Hepatocyte (in vitro differentiated cells): ENCODE measurements around the gene NUP214. TPM values are rescaled to one million over a fixed set of nuclear protein-coding genes. Genes with fewer than 3 reads are reported as not detected.

ENCODE experiments used
- DNase-seq: peaks from one replicate; pipeline ENCODE4 v3.0.0-alpha.2; 2016; ENCODE audit warnings: low spot score
- H2AFZ ChIP-seq: fragments of 200-600 bp; sonication (generic); 2 replicates; pipeline ENCODE4 v1.6.0; 2016; ENCODE audit warnings: antibody characterized with exemption, mild to moderate bottlenecking
- H3K27ac ChIP-seq: fragments of 200-600 bp; sonication (generic); 2 replicates; pipeline ENCODE4 v1.5.1; 2016; ENCODE audit warnings: mild to moderate bottlenecking
- H3K27me3 ChIP-seq: fragments of 200-600 bp; sonication (generic); 2 replicates; pipeline ENCODE4 v1.6.1; 2016
- H3K36me3 ChIP-seq: fragments of 200-600 bp; sonication (generic); replicated peaks from 2 replicates; pipeline ENCODE4 v1.5.1; 2016; ENCODE audit warnings: low read depth; ENCODE audit not compliant: insufficient read depth
- H3K4me1 ChIP-seq: fragments of 200-600 bp; sonication (generic); 2 replicates; pipeline ENCODE4 v1.5.1; 2016; ENCODE audit warnings: mild to moderate bottlenecking, moderate library complexity; ENCODE audit not compliant: insufficient read depth
- H3K4me2 ChIP-seq: fragments of 200-600 bp; sonication (generic); 2 replicates; pipeline ENCODE4 v1.6.0; 2016
- H3K4me3 ChIP-seq: fragments of 200-600 bp; sonication (generic); 2 replicates; pipeline ENCODE4 v1.5.1; 2016; ENCODE audit warnings: mild to moderate bottlenecking
- H3K79me2 ChIP-seq: fragments of 200-600 bp; sonication (generic); 2 replicates; pipeline ENCODE4 v1.6.0; 2017; ENCODE audit warnings: mild to moderate bottlenecking
- H3K9me2 ChIP-seq: fragments of 200-600 bp; sonication (generic); replicated peaks from 2 replicates; pipeline ENCODE4 v1.6.0; 2017; ENCODE audit warnings: mild to moderate bottlenecking; ENCODE audit not compliant: insufficient read depth
- H3K9me3 ChIP-seq: fragments of 200-600 bp; sonication (generic); 2 replicates; pipeline ENCODE4 v1.5.1; 2016; ENCODE audit warnings: low read depth, mild to moderate bottlenecking
- H4K20me1 ChIP-seq: fragments of 200-600 bp; sonication (generic); 2 replicates; pipeline ENCODE4 v1.6.0; 2016; ENCODE audit warnings: mild to moderate bottlenecking; ENCODE audit not compliant: insufficient read depth, poor library complexity, severe bottlenecking
- CTCF ChIP-seq: fragments of 200-600 bp; sonication (generic); IDR thresholded peaks from 2 replicates; pipeline ENCODE4 v1.5.1; 2016; ENCODE audit warnings: antibody characterized with exemption, mild to moderate bottlenecking; ENCODE audit not compliant: poor library complexity
- EZH2 ChIP-seq: fragments of 200-600 bp; sonication (generic); IDR thresholded peaks from 2 replicates; pipeline ENCODE4 v1.6.1; 2016; ENCODE audit warnings: antibody characterized with exemption, mild to moderate bottlenecking, borderline replicate concordance
- EZH2phosphoT487 ChIP-seq: fragments of 200-600 bp; sonication (generic); IDR thresholded peaks from one replicate; pipeline ENCODE4 v1.6.1; 2018; ENCODE audit warnings: antibody characterized with exemption, mild to moderate bottlenecking, low read depth, moderate library complexity; ENCODE audit not compliant: unreplicated experiment, severe bottlenecking
- WGBS: methylation state at CpG from one replicate; pipeline ENCODE4 v1.1.6; 2016; ENCODE audit warnings: low lambda C conversion rate; ENCODE audit errors: missing lambda C conversion rate; 5-methylcytosine and 5-hydroxymethylcytosine counted together
- polyA plus RNA-seq: library from polyadenylated mRNA; unstranded; fragments of >200 nt; fragmentation: Nextera tagmentation; extraction: Ambion mirVana; gene quantifications from 2 replicates; pipeline ENCODE4 v1.2.1, GENCODE V29; 2016
- total RNA-seq: library from RNA; depleted of rRNA; stranded (reverse); fragments of >200 nt; gene quantifications from 2 replicates; pipeline ENCODE4 v1.2.3, GENCODE V29; 2014

NUP214 gene
- total and polyA plus RNA-seq, 2 experiments from 2014 or later, result 13.7 to 18.1 TPM

GRCh38 chr9:131117762-131118145 is 7.6 kb upstream of the NUP214 start:
- H3K4me1 ChIP-seq, result no peaks in the 10 kb centered on the region
- no peak for TF ChIP-seq EZH2phosphoT487
- no peak for TF ChIP-seq EZH2
- TF ChIP-seq CTCF, result no peak
- H3K27ac ChIP-seq, result no peak overlapping the region
- no peak overlapping the region for H2AFZ ChIP-seq
- H3K4me2 ChIP-seq, result no peak overlapping the region
- no peaks in the 10 kb centered on the region for H3K9me2 ChIP-seq
- no peaks in the 10 kb centered on the region for H3K79me2 ChIP-seq
- no peak overlapping the region for H3K4me3 ChIP-seq
- H4K20me1 ChIP-seq, result no peaks in the 10 kb centered on the region
- no peaks in the 10 kb centered on the region for H3K27me3 ChIP-seq
- no peaks in the 10 kb centered on the region for H3K9me3 ChIP-seq
- DNase-seq, result no peak
- 94% methylated on average over 4 of the region's 4 CpGs for WGBS
- no peaks in the 10 kb centered on the region for H3K36me3 ChIP-seq

GRCh38 chr9:131119600-131119999 is 5.8 kb upstream of the NUP214 start:
- no peaks in the 10 kb centered on the region for H3K9me2 ChIP-seq
- WGBS, result 99% methylated on average over 8 of the region's 8 CpGs
- H3K4me3 ChIP-seq, result no peak overlapping the region
- H3K27me3 ChIP-seq, result no peaks in the 10 kb centered on the region
- H3K79me2 ChIP-seq, result no peaks in the 10 kb centered on the region
- DNase-seq, result no peak
- no peaks in the 10 kb centered on the region for H3K36me3 ChIP-seq
- no peak for TF ChIP-seq EZH2phosphoT487
- no peak for TF ChIP-seq EZH2
- no peak for TF ChIP-seq CTCF
- no peaks in the 10 kb centered on the region for H4K20me1 ChIP-seq
- no peaks in the 10 kb centered on the region for H3K9me3 ChIP-seq
- H3K4me1 ChIP-seq, result peaks cover 3% of the 10 kb centered on the region
- H2AFZ ChIP-seq, result no peak overlapping the region
- H3K4me2 ChIP-seq, result no peak overlapping the region
- no peak overlapping the region for H3K27ac ChIP-seq

GRCh38 chr9:131120620-131121228 is 4.7 kb upstream of the NUP214 start:
- 94% methylated on average over 7 of the region's 7 CpGs for WGBS
- Histone ChIP-seq H3K9me3 (no peaks in the 10 kb centered on the region), H3K4me2 (no peak overlapping the region), H3K27me3 (no peaks in the 10 kb centered on the region), H2AFZ (no peak overlapping the region), H4K20me1 (no peaks in the 10 kb centered on the region), H3K36me3 (no peaks in the 10 kb centered on the region), H3K27ac (no peak overlapping the region), H3K79me2 (peaks cover under 1% of the 10 kb centered on the region), H3K9me2 (no peaks in the 10 kb centered on the region), H3K4me1 (peaks cover 5% of the 10 kb centered on the region), H3K4me3 (no peak overlapping the region)
- no peak for DNase-seq
- TF ChIP-seq EZH2 (no peak), CTCF (no peak), EZH2phosphoT487 (no peak)
